Measurements from ENCODE around the gene FMNL1. TPM values are rescaled to one million over a fixed set of nuclear protein-coding genes. Genes with fewer than 3 reads are reported as not detected.

The FMNL1 gene
- total and polyA plus RNA-seq, 7 donors: 8.9 to 35.5 (median 11.0) TPM

DNA sequence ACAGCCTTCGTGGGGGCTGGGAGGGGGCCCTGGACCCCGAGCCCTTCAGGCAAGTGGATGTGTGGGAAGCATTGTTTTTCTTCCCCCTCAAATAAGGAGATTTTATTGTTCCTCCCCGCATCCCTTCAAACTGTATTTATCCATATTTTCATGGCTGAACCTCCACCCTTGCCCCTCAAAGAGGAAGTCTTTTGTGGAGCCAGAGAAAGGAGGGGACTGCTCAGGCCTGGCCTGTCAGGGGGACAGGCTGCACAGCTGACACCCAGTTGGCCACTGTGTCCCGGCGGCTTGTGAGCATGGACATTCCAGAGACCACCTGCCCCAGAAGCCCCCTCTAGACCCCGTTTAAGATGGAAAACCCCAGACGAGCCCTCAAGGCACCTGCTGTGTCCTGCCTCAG lies 44.1 kb upstream of the FMNL1 start:
- Histone ChIP-seq H3K4me1 (peaks cover 0 to 21% (median 18%) of the 10 kb centered on the region in 4 donors), H3K27me3 (no peaks in the 10 kb centered on the region), H3K36me3 (no peaks in the 10 kb centered on the region), H3K9me3 (no peaks in the 10 kb centered on the region), H3K4me3 (no peak overlapping the region), H3K27ac (peak overlapping the region in 1 of 4 donors; percentile 80)
- TF ChIP-seq POLR2AphosphoS5 (IDR thresholded peaks at IDR 0.05) (no peak), CTCF (IDR thresholded peaks at IDR 0.05) (no peak), POLR2A (IDR thresholded peaks at IDR 0.05) (no peak), EP300 (IDR thresholded peaks at IDR 0.05) (no peak)
- DNase-seq: no peak
- intact Hi-C loops (cut with DNase I): no loop called here
- WGBS, 2 donors: 86 to 88% methylated on average over 7 of the region's 7 CpGs

- 95% methylated on average over 5 of the region's 5 CpGs for WGBS, 2 donors
- Histone ChIP-seq H3K9me3 (no peaks in the 10 kb centered on the region), H3K4me3 (no peak overlapping the region), H3K36me3 (no peaks in the 10 kb centered on the region), H3K27ac (no peak overlapping the region), H3K4me1 (no peaks in the 10 kb centered on the region), H3K27me3 (no peaks in the 10 kb centered on the region)
- intact Hi-C loops (cut with DNase I): no loop called here
- no peak for DNase-seq
- no peak for TF ChIP-seq POLR2A (IDR thresholded peaks at IDR 0.05)
- TF ChIP-seq CTCF (IDR thresholded peaks at IDR 0.05): no peak
- TF ChIP-seq POLR2AphosphoS5 (IDR thresholded peaks at IDR 0.05): no peak
- no peak for TF ChIP-seq EP300 (IDR thresholded peaks at IDR 0.05)
Measured at GRCh38 chr17:45184144-45184543, 37.5 kb upstream of the FMNL1 start.

DNA sequence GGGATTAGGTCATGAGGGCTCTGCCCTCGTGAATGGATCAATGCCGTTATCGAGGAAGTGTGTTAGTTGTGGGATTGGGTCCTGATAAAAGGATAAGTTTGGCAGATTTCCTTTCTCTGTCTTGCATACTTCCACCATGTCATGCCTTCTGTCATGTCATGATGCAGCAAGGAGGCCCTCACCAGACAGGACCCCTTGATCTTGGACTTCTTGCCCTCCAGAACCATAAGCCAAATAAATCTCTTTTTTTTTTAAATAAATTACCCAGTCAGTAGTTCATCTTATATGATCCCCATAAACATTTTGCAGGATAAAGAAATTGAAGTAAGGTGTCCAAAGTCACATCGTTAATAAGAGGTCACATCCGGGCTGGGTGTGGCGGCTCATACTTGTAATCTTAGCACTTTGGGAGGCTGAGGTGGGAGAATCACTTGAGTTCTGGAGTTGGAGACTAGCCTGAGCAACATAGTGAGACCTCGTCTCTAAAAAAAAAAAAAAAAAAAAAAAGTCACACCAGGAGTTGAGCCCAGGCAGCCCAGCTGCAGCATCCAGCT lies 34.8 kb upstream of the FMNL1 start:
- no peaks in the 10 kb centered on the region for H3K27me3 ChIP-seq
- H3K4me1 ChIP-seq: no peaks in the 10 kb centered on the region
- H3K27ac ChIP-seq: no peak overlapping the region
- 60 to 75% methylated on average over 7 of the region's 7 CpGs for WGBS, 2 donors
- H3K9me3 ChIP-seq: no peaks in the 10 kb centered on the region
- no peak for DNase-seq
- H3K4me3 ChIP-seq: no peak overlapping the region
- TF ChIP-seq POLR2AphosphoS5 (IDR thresholded peaks at IDR 0.05) (no peak), CTCF (IDR thresholded peaks at IDR 0.05) (no peak), EP300 (IDR thresholded peaks at IDR 0.05) (no peak), POLR2A (IDR thresholded peaks at IDR 0.05) (no peak)
- no peaks in the 10 kb centered on the region for H3K36me3 ChIP-seq
- intact Hi-C loops (cut with DNase I): no loop called here

DNA sequence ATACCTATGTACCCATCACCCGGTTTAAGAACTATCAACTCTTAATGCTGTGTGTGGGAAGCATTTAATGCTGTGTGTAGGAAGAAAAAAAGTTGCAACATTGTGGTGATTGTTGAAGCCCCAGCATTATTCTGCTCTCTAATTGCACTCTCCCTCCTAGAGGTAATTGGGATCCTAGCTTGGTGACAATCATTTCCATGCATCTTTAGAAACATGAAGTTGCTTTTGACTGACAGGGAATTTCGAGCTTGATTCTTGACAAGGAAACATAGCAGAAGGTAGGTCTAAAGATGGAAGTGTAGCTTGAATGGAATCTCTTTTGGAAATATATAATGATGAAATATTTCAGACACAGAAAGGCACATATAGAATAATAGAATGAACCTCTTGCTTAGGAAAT lies 32.7 kb upstream of the FMNL1 start:
- TF ChIP-seq CTCF (IDR thresholded peaks at IDR 0.05) (no peak), POLR2AphosphoS5 (IDR thresholded peaks at IDR 0.05) (no peak), EP300 (IDR thresholded peaks at IDR 0.05) (no peak), POLR2A (IDR thresholded peaks at IDR 0.05) (no peak)
- DNase-seq: no peak

More for the DNA sequence above, 32.7 kb upstream of the FMNL1 start:
- Histone ChIP-seq H3K36me3 (no peaks in the 10 kb centered on the region), H3K9me3 (no peaks in the 10 kb centered on the region), H3K27me3 (no peaks in the 10 kb centered on the region), H3K4me3 (no peak overlapping the region), H3K4me1 (no peaks in the 10 kb centered on the region), H3K27ac (no peak overlapping the region)
- intact Hi-C loops (cut with DNase I): no loop called here
- WGBS, 2 donors: 84 to 89% methylated on average over 2 of the region's 2 CpGs
